GM12878 (cell line): Measurements from ENCODE around the gene STRN4. TPM values are rescaled to one million over a fixed set of nuclear protein-coding genes. Genes with fewer than 3 reads are reported as not detected.

Experiments used
- ASH2L ChIP-seq: fragments of 300-600, 200-600 bp; sonication (generic); IDR thresholded peaks from 2 replicates; pipeline ENCODE4 v1.6.1; 2017; ENCODE audit warnings: low read depth, mild to moderate bottlenecking, borderline replicate concordance
- CREB1 ChIP-seq: IDR thresholded peaks from 2 replicates; pipeline ENCODE4 v1.6.1; 2012; ENCODE audit warnings: low read depth, mild to moderate bottlenecking, inconsistent platforms
- KDM1A ChIP-seq: fragments of 200-600 bp; sonication (generic); IDR thresholded peaks from 2 replicates; pipeline ENCODE4 v1.6.1; 2016; ENCODE audit warnings: borderline replicate concordance
- LARP7 ChIP-seq: fragments of 450-650 bp; IDR thresholded peaks from 2 replicates; pipeline ENCODE4 v1.6.1; 2017; ENCODE audit warnings: mild to moderate bottlenecking
- RCOR1 ChIP-seq: conservative IDR thresholded peaks from 2 replicates; pipeline ENCODE4 v1.6.1; 2012; ENCODE audit warnings: low read depth, low read length, improper control_type of control experiment
- RFX5 ChIP-seq: IDR thresholded peaks from 2 replicates; pipeline ENCODE4 v1.6.1; 2011; ENCODE audit warnings: low read depth, low read length, improper control_type of control experiment
- STAT1 ChIP-seq: fragments of 450-650 bp; conservative IDR thresholded peaks from 2 replicates; pipeline ENCODE4 v1.6.1; 2014; ENCODE audit warnings: antibody characterized with exemption, mild to moderate bottlenecking
- STAT3 ChIP-seq: IDR thresholded peaks from 2 replicates; pipeline ENCODE4 v1.6.1; 2011; ENCODE audit warnings: low read depth, low read length, improper control_type of control experiment
- TARDBP ChIP-seq: IDR thresholded peaks from 2 replicates; pipeline ENCODE4 v1.6.1; 2016; ENCODE audit warnings: borderline replicate concordance
- TCF7 ChIP-seq: IDR thresholded peaks from 2 replicates; pipeline ENCODE4 v1.6.1; 2014; ENCODE audit warnings: antibody characterized with exemption, borderline replicate concordance
- ZNF24 ChIP-seq: fragments of 450-650 bp; IDR thresholded peaks from 2 replicates; pipeline ENCODE4 v1.6.1; 2017; ENCODE audit warnings: antibody characterized with exemption, mild to moderate bottlenecking
- ZNF274 ChIP-seq: IDR thresholded peaks from one replicate; pipeline ENCODE4 v1.8.0; 2011; ENCODE audit not compliant: insufficient read length, insufficient read depth
- ZNF622 ChIP-seq: fragments of 450-650 bp; IDR thresholded peaks from 2 replicates; pipeline ENCODE4 v1.6.1; 2017; ENCODE audit warnings: mild to moderate bottlenecking, inconsistent platforms
- ZSCAN29 ChIP-seq: fragments of 450-650 bp; IDR thresholded peaks from 2 replicates; pipeline ENCODE4 v1.6.1; 2017; ENCODE audit warnings: mild to moderate bottlenecking, moderate library complexity
- polyA plus RNA-seq, 11 experiments: library from polyadenylated mRNA; depleted of rRNA in 4 of 11; unstranded in 6 of 11; stranded (reverse) in 5 of 11; fragments of >200 nt; fragmentation: Nextera tagmentation in 4 of 11; fragmentation: Illumina TruSeq in 1 of 11; extraction: Ambion mirVana in 4 of 11; extraction: Trizol in 1 of 11; gene quantifications; 1 replicate in 1 of 11; 2 replicates in 10 of 11; pipeline versions ENCODE4 v1.2.1 to v1.2.3, GENCODE V29; 2011 to 2016; ENCODE audit warnings: inconsistent platforms in 2 of 11, missing spikeins in 2 of 11, low read depth in 1 of 11
- total RNA-seq, 4 experiments: library from RNA; depleted of rRNA in 3 of 4; stranded (reverse); fragments of >200 nt in 3 of 4; fragmentation: Illumina TruSeq in 1 of 4; extraction: Trizol in 1 of 4; gene quantifications; 2 replicates each; pipeline versions ENCODE4 v1.2.1 to v1.2.3, GENCODE V29; 2013 to 2021
- TF ChIP-seq, protein P1 (sequence below): fragments of 450-650 bp; formaldehyde crosslinking; IDR thresholded peaks from 2 replicates; pipeline ENCODE4 v1.4.0; 2020; ENCODE audit warnings: mild to moderate bottlenecking, moderate library complexity
- TF ChIP-seq, protein P2 (sequence below): fragments of 450-650 bp; formaldehyde crosslinking; IDR thresholded peaks from 2 replicates; pipeline ENCODE4 v1.5.0; 2022; ENCODE audit warnings: mild to moderate bottlenecking, missing genetic modification characterization
- TF ChIP-seq, protein P3 (sequence below): fragments of 450-650 bp; conservative IDR thresholded peaks from 2 replicates; pipeline ENCODE4 v1.6.1; 2017; ENCODE audit warnings: mild to moderate bottlenecking, moderate library complexity
- TF ChIP-seq, protein P4 (sequence below): fragments of 450-650 bp; IDR thresholded peaks from 2 replicates; pipeline ENCODE4 v1.6.1; 2016; ENCODE audit warnings: mild to moderate bottlenecking

Gene STRN4
- total and polyA plus RNA-seq, 10 of the 15 experiments (the other 5 are each of a cell fraction or from before 2014, with no cell fraction given), result 0.42 to 62.8 (median 22.5) TPM

DNA sequence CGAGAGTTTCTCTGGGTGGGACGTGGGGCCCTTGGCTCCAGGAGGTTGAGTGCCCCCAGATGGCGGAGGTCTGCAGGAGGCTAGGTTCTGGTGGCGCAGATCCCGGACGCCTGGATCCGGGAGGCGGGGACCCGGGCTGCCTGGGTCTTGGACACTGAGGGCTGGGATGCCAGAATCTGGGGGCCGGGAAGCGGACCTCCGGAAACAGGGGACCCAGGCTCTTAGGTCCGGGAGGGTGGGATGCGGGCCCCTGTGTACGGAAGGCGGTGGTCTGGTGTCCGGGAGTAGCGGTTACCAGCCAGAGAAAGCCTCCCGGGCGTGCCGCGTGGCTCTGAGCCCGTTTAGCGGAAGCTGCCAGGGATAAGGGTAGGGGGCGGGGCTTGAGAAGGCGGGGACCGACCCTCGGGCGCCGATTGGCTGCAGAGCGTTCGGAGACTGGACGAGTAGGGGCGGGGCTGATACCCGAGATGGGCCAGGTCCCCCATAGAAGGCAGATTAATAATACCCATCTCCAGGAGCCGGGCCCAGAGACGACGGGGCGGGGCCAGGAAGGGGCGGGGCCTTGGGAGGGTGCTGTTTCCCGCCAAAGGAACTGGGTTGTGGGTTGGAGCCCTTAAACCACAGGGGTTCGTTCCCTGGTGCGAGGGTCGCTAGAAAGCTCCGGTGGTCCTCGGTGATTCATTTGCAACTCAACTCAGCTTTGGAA is 42.2 kb upstream of the STRN4 start, which contains the start of gene SLC1A5 (continued):
- TF ChIP-seq, protein P1, sequence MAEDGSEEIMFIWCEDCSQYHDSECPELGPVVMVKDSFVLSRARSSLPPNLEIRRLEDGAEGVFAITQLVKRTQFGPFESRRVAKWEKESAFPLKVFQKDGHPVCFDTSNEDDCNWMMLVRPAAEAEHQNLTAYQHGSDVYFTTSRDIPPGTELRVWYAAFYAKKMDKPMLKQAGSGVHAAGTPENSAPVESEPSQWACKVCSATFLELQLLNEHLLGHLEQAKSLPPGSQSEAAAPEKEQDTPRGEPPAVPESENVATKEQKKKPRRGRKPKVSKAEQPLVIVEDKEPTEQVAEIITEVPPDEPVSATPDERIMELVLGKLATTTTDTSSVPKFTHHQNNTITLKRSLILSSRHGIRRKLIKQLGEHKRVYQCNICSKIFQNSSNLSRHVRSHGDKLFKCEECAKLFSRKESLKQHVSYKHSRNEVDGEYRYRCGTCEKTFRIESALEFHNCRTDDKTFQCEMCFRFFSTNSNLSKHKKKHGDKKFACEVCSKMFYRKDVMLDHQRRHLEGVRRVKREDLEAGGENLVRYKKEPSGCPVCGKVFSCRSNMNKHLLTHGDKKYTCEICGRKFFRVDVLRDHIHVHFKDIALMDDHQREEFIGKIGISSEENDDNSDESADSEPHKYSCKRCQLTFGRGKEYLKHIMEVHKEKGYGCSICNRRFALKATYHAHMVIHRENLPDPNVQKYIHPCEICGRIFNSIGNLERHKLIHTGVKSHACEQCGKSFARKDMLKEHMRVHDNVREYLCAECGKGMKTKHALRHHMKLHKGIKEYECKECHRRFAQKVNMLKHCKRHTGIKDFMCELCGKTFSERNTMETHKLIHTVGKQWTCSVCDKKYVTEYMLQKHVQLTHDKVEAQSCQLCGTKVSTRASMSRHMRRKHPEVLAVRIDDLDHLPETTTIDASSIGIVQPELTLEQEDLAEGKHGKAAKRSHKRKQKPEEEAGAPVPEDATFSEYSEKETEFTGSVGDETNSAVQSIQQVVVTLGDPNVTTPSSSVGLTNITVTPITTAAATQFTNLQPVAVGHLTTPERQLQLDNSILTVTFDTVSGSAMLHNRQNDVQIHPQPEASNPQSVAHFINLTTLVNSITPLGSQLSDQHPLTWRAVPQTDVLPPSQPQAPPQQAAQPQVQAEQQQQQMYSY, result no peak
- TF ChIP-seq TCF7 (no peak), ZNF274 (no peak), KDM1A (no peak), LARP7 (no peak), ZNF622 (no peak), RFX5 (peak; percentile 55; the same call in 1 of the 2 replicates), STAT3 (no peak), ZSCAN29 (no peak), CREB1 (peak; percentile 33; the same call in 1 of the 2 replicates), TARDBP (peak; percentile 61; the same call in 1 of the 2 replicates), RCOR1 (no peak), ASH2L (no peak), ZNF24 (no peak), STAT1 (no peak)
- TF ChIP-seq, protein P2, sequence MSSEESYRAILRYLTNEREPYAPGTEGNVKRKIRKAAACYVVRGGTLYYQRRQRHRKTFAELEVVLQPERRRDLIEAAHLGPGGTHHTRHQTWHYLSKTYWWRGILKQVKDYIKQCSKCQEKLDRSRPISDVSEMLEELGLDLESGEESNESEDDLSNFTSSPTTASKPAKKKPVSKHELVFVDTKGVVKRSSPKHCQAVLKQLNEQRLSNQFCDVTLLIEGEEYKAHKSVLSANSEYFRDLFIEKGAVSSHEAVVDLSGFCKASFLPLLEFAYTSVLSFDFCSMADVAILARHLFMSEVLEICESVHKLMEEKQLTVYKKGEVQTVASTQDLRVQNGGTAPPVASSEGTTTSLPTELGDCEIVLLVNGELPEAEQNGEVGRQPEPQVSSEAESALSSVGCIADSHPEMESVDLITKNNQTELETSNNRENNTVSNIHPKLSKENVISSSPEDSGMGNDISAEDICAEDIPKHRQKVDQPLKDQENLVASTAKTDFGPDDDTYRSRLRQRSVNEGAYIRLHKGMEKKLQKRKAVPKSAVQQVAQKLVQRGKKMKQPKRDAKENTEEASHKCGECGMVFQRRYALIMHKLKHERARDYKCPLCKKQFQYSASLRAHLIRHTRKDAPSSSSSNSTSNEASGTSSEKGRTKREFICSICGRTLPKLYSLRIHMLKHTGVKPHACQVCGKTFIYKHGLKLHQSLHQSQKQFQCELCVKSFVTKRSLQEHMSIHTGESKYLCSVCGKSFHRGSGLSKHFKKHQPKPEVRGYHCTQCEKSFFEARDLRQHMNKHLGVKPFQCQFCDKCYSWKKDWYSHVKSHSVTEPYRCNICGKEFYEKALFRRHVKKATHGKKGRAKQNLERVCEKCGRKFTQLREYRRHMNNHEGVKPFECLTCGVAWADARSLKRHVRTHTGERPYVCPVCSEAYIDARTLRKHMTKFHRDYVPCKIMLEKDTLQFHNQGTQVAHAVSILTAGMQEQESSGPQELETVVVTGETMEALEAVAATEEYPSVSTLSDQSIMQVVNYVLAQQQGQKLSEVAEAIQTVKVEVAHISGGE (CRISPR knock-in tag), result no peak
- TF ChIP-seq, protein P3, sequence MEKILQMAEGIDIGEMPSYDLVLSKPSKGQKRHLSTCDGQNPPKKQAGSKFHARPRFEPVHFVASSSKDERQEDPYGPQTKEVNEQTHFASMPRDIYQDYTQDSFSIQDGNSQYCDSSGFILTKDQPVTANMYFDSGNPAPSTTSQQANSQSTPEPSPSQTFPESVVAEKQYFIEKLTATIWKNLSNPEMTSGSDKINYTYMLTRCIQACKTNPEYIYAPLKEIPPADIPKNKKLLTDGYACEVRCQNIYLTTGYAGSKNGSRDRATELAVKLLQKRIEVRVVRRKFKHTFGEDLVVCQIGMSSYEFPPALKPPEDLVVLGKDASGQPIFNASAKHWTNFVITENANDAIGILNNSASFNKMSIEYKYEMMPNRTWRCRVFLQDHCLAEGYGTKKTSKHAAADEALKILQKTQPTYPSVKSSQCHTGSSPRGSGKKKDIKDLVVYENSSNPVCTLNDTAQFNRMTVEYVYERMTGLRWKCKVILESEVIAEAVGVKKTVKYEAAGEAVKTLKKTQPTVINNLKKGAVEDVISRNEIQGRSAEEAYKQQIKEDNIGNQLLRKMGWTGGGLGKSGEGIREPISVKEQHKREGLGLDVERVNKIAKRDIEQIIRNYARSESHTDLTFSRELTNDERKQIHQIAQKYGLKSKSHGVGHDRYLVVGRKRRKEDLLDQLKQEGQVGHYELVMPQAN, result peak; percentile 93
- TF ChIP-seq, protein P4, sequence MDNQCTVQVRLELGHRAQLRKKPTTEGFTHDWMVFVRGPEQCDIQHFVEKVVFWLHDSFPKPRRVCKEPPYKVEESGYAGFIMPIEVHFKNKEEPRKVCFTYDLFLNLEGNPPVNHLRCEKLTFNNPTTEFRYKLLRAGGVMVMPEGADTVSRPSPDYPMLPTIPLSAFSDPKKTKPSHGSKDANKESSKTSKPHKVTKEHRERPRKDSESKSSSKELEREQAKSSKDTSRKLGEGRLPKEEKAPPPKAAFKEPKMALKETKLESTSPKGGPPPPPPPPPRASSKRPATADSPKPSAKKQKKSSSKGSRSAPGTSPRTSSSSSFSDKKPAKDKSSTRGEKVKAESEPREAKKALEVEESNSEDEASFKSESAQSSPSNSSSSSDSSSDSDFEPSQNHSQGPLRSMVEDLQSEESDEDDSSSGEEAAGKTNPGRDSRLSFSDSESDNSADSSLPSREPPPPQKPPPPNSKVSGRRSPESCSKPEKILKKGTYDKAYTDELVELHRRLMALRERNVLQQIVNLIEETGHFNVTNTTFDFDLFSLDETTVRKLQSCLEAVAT, result peak; percentile 75
